ENCODE results near the gene H3-3A.

H3-3A gene

GRCh38 chr1:226062558-226063223, at the start of gene H3-3A:
Gene H3-3A (plus strand): TSS chr1:226062716. CDS start chr1:226064352, 1,636 bp downstream.
- peak; percentile 96 for DNase-seq (ENCODE audit: low read depth)

GRCh38 chr1:226017070-226017469, 45.4 kb upstream of the H3-3A start:
- DNase-seq (ENCODE audit: low read depth) = no peak

DNA sequence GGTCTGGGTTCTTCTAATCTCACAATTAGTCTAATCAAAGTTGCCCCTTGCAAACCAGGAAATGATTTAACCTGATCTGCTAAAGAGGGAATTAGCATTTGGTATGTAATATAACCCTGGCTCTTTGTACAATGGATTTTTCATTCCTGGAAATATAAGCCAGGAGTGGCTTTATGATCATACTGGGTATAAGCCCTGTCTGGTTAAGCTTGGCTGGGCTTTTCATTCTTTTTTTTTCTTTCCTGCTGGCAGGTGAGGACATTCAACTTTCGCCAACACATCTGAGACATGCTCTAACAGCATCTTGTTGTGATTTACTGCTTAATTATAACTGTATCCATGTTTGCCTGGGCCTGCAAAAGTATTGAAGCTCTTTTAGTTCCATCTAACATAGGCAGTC, 42.9 kb upstream of the H3-3A start:
- DNase-seq (ENCODE audit: low read depth) = no peak

GRCh38 chr1:226021401-226021800, 41.1 kb upstream of the H3-3A start:
- no peak for DNase-seq (ENCODE audit: low read depth)

GRCh38 chr1:226021801-226022200, 40.7 kb upstream of the H3-3A start:
- DNase-seq (ENCODE audit: low read depth) = no peak

DNA sequence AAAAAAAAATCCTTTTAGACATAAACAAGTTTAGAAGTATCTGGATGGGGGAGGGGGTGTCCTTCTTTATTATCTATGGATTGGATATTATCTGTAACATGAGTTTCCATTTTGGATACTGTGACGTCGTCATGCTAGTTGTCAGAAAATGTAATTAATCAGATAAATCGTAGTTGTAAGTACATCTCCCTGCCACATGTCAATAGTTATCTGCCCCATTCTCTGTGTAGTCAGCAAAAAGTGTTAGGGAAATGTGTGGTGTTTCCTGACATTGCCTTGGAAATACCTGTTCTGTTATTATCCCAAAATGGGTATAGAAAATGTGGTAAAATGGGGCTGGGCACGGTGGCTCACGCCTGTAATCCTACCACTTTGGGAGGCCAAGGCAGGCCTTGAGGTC, 38.8 kb upstream of the H3-3A start:
- DNase-seq (ENCODE audit: low read depth) = no peak

DNA sequence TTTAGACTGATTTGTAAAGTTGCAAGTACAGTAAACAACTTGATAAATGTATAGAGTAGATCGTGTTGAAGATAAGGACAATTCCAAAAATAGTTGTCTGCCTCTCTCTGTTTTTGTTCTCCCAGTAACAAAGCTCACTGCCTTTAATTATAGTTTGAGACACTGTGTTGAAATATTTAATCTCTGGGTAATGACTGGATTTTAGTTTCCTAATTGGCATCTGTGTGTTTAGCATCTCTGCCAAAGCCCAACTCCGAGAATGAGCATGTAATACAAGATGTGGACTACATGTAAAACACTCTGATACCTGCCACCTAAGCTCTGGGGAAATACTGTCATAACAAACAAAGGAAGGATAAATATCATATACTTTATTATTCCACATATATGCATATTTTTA, 35.7 kb upstream of the H3-3A start:
- no peak for DNase-seq (ENCODE audit: low read depth)

DNA sequence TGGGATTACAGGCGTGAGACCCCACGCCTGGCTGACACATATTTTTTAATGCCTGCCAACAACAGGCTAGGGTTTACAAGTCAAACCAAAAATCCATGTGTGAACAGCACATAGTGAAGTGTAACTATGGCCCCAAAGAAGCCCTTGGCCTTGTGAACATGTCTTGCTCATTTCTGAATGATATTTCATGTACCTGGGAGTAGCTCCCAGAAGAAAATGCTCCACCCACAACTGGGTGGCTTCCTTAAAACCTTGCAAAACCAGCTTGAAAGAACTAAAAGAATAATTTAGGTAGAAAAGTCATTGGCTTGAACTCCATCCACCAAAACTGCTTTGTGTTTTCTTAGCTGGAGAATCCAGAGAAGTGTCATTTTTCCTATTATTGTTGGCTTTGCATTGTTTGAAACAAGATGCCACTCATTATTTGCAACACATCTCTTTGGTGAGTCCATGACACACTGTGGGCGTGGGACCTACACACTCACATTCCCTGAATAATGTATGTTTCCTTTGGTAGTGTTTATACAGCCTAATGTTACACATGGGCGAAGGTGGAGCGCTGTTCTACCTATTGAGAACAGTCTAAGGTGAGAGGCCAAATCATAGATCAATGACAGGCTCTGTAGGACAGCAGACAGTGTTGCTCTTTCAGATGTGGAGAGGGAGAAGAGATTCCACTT, 34.8 kb upstream of the H3-3A start:
- no peak for DNase-seq (ENCODE audit: low read depth)

GRCh38 chr1:226029093-226029496, 33.4 kb upstream of the H3-3A start:
- DNase-seq (ENCODE audit: low read depth) = no peak

DNA sequence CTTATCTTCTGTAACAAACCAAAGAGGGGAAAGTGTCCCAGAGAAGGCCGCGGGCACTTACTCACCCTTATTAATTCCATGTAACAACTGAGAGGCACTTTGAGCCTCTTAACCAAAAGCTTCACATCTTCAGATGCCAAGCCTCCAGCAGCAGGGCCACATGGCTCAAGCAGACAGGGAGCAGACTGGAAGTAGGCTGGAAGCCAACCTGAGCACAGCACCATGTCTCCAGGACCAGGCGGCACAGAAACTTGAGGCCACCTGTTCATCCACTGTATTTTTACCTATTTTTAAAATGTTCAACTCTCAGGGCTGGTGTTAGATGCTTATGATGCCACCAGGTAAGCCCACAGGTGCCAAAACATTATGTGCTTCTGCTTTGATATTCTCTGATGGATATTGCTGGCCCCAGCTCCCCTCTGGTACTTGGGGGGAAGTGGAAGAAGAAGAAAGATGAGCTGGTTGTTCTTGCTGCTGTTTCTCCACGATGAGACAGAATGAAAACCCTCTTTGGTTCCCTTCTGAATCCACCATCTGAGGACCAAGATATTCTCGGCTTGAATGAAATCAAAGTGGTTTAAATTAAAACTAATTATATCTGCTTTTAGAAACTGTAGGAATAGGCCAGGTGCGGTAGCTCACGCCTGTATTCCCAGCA, 32.8 kb upstream of the H3-3A start:
- no peak for DNase-seq (ENCODE audit: low read depth)

DNA sequence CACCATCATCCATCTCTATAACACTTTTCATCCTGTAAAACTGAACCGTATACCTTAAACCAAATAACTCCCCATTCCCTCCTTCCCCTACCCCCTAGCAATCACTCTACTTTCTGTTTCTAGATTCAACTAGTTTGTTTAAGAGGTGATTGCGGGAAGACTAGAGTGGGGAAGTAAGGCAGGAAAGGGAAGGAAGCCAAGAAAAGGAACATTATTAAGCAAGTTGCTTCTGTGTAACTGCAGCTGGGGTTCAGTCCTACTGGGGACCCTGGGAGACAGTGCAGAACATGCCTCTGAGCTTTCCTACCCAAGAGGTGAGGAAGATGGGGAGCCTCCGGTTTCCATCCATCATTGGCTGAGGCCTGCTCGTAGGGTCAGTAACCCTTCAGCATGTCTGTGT, 28.9 kb upstream of the H3-3A start:
- DNase-seq (ENCODE audit: low read depth) = no peak

DNA sequence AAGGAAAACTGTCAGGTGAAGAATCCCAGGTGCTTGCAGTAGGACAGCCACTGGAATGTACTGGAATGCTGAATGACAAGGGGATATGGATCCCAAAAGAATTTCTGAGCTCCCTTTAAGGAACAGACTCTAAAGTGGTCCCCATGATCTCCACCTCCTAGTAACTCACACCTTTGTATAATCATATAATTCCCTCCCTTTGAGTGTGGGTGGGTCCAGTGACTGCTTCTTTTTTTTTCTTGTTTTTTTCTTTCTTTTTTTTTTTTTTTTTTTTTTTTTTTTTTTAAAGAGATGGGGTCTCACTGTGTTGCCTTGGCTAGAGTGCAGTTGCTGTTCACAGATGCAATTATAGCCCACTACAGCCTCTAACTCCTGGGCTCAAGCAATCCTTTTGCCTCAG, 28.5 kb upstream of the H3-3A start:
- DNase-seq (ENCODE audit: low read depth) = no peak

GRCh38 chr1:226034482-226034881, 28.0 kb upstream of the H3-3A start:
- DNase-seq (ENCODE audit: low read depth) = no peak

- DNase-seq (ENCODE audit: low read depth) = no peak
These were observed 26.6 kb upstream of the H3-3A start for GRCh38 chr1:226035915-226036314.

GRCh38 chr1:226038661-226039060, 23.9 kb upstream of the H3-3A start:
- DNase-seq (ENCODE audit: low read depth) = no peak

- no peak for DNase-seq (ENCODE audit: low read depth)
These were observed 21.1 kb upstream of the H3-3A start for GRCh38 chr1:226041419-226041818.

DNA sequence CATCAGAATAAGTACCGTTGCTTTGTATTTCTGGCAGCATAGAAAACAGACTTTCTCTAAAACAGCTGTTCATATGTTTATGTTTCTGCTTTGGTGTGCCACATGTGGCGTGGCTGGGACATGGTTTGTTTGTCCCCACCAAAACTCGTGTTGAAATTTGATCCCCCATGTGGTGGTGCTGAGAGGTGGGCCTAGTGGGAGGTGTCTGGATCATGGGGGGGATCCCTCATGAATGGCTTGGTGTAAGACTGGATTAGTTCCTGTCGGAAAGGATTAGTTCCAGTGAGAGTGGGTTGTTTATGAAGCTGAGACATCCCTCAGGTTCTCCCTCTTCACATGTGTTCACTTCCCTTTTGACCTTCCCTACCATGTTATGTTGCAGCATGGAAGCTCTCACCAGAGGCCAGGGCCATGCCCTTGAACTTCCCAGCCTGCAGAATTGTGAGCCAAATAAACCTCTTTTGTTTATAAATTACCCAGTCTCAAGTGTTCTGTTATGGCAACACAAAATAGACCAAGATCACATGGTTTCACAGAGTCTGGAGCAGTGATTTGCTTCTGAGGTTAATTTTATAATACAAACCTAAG, 17.9 kb upstream of the H3-3A start:
- DNase-seq (ENCODE audit: low read depth) = no peak

DNA sequence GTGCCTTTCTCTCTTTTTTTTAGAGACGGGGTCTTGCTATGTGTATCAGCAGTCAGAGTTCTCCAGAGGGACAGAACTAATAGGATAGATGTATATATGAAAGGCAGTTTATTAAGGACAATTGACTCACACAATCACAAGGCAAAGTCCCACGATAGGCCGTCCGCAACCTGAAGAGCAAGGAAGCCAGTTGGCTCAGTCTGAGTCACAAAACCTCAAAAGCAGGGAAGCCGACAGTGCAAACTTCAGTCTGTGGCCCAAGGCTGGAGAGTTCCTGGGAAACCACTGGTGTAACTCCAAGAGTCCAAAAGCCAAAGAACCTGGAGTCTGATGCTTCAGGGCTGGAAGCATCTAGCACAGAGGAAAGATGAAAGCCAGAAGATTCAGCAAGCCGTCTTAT, 16.3 kb upstream of the H3-3A start:
- DNase-seq (ENCODE audit: low read depth) = no peak

DNA sequence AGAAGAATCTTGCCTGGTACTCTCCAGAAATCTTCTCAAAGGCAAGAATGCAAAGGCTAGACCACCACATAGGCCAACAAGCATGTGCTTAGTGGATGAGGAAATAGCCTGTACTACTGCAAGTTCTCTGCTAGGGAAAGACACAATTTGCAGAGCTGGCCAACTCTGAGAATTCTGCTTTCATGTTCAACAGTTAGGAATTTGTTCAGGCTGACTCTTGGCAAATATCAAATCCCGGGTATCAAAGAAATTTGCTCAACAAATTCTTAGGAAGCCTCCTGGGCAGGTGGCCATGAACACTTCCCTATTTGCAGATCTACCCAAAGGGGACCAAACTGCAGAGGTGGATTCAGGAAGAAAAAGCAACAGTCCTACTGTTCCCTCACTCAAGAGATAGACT, 15.0 kb upstream of the H3-3A start:
- no peak for DNase-seq (ENCODE audit: low read depth)

DNA sequence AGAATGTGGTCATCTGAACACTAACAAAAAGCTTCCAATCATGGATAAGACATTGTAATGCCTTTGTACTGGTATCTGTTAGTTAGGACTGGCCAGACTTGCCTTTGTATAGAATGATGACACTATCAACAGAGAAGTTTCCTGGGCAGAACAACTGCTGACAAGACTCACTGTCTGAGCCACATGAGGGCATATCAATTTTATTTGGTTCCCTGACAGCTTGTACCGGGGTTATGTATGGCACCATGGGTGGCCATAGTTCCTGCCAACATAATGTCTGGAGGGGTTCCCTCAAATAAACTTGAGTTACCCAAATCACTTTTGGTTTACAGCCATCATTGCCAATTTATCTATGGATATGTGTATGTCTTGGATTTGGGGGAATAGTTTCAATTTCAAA, 13.6 kb upstream of the H3-3A start:
- no peak for DNase-seq (ENCODE audit: low read depth)

- no peak for DNase-seq (ENCODE audit: low read depth)
These were observed 12.4 kb upstream of the H3-3A start for GRCh38 chr1:226050133-226050532.

- no peak for DNase-seq (ENCODE audit: low read depth)
These were observed 11.2 kb upstream of the H3-3A start for GRCh38 chr1:226051365-226051764.

DNA sequence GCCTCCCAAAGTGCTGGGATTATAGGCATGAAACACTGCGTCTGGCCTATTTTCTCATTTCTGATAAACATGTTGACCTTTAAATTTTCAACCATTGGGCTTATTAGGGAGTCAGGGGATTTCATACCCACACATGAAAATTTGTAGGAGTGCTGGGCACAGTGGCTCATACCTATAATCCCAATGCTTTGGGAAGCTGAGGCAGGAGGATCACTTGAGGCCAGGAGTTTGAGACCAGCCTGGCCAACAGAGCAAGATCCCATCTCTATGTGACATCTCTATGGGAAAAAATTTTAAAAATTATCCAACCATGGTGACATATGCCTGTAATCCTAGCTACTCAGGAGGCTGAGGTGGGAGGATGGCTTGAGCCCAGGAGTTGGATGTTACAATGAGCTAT, 10.5 kb upstream of the H3-3A start:
- no peak for DNase-seq (ENCODE audit: low read depth)

Measured in stimulated activated CD8-positive, alpha-beta memory T cell treated with anti-CD3 and anti-CD28 coated beads, Interleukin-7, amount 100 ng/mL, for 24 hours (primary cell).